Activated naive CD4-positive, alpha-beta T cell treated with anti-CD3 and anti-CD28 coated beads for 36 hours (primary cell): ENCODE measurements around the gene NEK10. TPM values are rescaled to one million over a fixed set of nuclear protein-coding genes. Genes with fewer than 3 reads are reported as not detected.

Source experiments
- CTCF ChIA-PET: fragments of 350-600 bp; sonication (Branson Sonifier 250); formaldehyde crosslinking; loops from one replicate; lab custom pipeline; 2021; ENCODE audit warnings: antibody characterized with exemption; lab: Charles Lee
- DNase-seq: peaks from one replicate; pipeline ENCODE4 v3.0.0-alpha.2; 2020
- H3K27ac Mint-ChIP-seq: one replicate; pipeline ENCODE4 v1.8.0; 2021; ENCODE audit warnings: mild to moderate bottlenecking, mixed read lengths
- H3K27me3 Mint-ChIP-seq: one replicate; pipeline ENCODE4 v1.8.0; 2021; ENCODE audit warnings: low read depth, mixed read lengths
- H3K36me3 Mint-ChIP-seq: one replicate; pipeline ENCODE4 v1.8.0; 2021; ENCODE audit warnings: low read depth, mixed read lengths
- H3K4me1 Mint-ChIP-seq: one replicate; pipeline ENCODE4 v1.8.0; 2021; ENCODE audit warnings: low read depth, mixed read lengths
- H3K4me3 Mint-ChIP-seq: one replicate; pipeline ENCODE4 v1.8.0; 2021; ENCODE audit warnings: mild to moderate bottlenecking, moderate library complexity, mixed read lengths
- H3K9me3 Mint-ChIP-seq: one replicate; pipeline ENCODE4 v1.8.0; 2021; ENCODE audit warnings: mixed read lengths
- intact Hi-C: fragments of 100-400 bp; cut with micrococcal nuclease; formaldehyde crosslinking; loops from one replicate; pipeline ENCODE4 v1.15.1; 2023
- total RNA-seq, 2 experiments: library from RNA; stranded (reverse); gene quantifications; one replicate each; pipeline ENCODE4 v1.2.3, GENCODE V29; 2021

The NEK10 gene
- total RNA-seq, 2 experiments from 2014 or later, result 0.07 to 0.26 TPM

DNA sequence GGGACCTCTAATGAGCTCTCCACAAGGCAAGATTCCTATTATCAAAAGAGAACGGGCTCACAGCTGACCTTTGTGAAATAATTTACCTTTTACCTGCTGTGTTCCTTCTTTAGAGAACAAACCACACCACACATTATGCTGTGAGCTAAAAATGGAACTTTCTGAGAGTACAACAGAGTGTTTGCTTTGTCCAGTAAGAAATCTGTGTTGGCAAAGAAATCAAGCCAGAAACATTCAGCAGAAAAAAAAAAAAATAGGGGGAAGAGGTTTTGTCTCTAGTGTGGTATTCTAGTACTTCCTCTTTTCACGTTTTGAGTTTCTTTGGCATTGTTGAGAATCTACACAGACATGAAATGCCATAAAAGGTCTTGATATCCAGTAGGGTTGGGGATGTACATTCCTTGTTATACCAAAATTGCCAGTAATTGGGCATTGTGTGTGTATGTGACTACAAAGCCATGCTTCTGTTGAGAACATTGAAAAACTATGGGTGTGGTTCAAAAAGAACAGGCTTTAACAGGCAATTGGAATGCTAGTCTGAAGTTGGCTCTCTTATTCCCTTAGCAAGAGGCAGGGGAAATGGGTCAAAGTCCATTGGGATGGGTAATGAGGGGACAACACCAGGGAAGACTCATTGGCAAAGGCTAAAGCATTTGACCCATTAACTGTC is 273.5 kb downstream of the NEK10 start:
- Mint-ChIP-seq H3K27ac (no peak overlapping the region), H3K4me1 (no peaks in the 10 kb centered on the region), H3K27me3 (peaks cover 8% of the 10 kb centered on the region), H3K4me3 (no peak overlapping the region), H3K36me3 (no peaks in the 10 kb centered on the region), H3K9me3 (no peaks in the 10 kb centered on the region)
- intact Hi-C loops, result no loop called here
- CTCF ChIA-PET, result interaction anchor here (0.6 kb wide), 1 partner anchor 585 kb away, joined by 3 read pairs; no protein-coding TSS in a partner anchor
- DNase-seq, result no peak

DNA sequence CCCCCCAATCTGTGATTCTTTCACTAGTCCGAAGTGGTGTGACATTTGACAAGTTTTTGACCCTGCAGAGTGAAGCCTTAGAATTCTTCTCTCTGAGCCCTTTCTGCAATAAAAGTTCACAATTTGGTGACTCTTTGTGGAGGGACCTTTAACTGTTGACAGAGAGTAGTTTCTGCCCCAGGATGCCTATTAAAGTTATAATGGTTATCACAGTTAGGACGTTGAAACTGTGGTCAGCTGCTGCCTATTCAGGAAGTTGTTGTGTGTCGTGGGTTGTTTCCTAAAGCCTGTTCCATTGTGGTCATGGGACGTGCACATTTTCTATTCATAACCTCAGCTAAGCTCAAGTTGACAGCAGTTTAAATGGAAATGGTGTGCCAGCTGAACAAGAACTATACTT is 274.5 kb downstream of the NEK10 start:
- no peak overlapping the region for H3K4me3 Mint-ChIP-seq
- no peak overlapping the region for H3K27ac Mint-ChIP-seq
- H3K4me1 Mint-ChIP-seq, result no peaks in the 10 kb centered on the region
- DNase-seq, result no peak
- intact Hi-C loops, result no loop called here
- no peaks in the 10 kb centered on the region for H3K36me3 Mint-ChIP-seq
- H3K27me3 Mint-ChIP-seq, result peaks cover 8% of the 10 kb centered on the region
- CTCF ChIA-PET, result interaction anchor here (0.7 kb wide), 1 partner anchor 441 kb away, joined by 4 read pairs; no protein-coding TSS in a partner anchor
- H3K9me3 Mint-ChIP-seq, result no peaks in the 10 kb centered on the region

DNA sequence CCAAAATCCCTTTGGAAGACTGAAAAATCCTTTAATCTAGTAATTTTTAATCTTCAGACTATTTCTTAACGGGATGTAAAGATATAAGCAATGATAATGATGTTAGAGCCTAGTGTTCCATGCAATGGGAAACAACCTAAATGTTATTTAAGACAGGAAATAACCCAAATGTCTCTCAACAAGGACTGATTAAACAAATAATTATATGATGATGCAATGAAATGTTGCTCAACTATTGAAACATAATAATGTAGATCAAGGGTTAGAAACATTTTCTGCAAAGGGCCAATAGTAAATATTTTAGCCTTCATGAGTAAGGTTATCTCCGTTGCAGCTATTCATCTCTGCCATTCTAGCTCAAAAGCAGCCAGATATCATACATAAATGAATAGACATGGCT is 275.4 kb downstream of the NEK10 start:
- H3K36me3 Mint-ChIP-seq, result no peaks in the 10 kb centered on the region
- no peak for DNase-seq
- no peak overlapping the region for H3K27ac Mint-ChIP-seq
- intact Hi-C loops, result no loop called here
- CTCF ChIA-PET, result interaction anchor here (0.7 kb wide), 1 partner anchor 440 kb away, joined by 4 read pairs; no protein-coding TSS in a partner anchor
- H3K4me1 Mint-ChIP-seq, result no peaks in the 10 kb centered on the region
- H3K4me3 Mint-ChIP-seq, result no peak overlapping the region
- H3K27me3 Mint-ChIP-seq, result peaks cover 8% of the 10 kb centered on the region
- no peaks in the 10 kb centered on the region for H3K9me3 Mint-ChIP-seq

DNA sequence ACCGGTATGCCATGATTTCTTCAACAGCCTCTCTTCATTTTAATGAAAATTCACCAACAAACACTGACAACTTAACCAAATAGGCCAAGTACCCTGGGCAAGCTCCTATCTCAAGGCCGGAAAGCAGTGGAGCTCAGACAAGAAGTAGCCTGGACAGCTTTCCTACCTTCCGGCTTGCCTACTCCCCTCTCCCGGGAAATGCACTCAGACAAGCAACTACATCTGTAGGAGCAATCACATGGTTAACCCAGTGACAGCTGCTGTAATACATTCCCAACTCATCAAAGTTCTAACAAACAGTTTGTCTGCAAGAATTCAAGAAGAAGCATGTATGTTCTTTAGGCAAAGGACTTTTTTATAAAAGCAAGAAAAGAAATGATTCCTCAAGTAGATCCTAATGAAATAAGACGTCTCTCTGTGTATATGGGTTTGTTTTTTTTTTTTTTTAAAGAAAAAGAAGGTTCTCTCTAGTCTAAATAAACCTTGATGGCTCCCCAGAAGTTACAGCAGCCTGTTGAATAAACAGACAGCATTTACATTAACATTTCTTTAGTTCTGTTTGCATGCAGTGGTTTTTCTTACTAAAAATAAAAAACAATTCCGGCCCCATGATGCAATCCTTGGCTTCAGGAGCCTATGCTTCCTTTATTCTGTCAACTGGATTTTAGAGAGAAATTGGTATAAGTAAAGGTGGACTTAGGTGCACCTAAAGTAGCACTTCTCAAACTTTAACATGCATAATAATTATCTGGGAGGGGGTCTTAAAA is 278.7 kb downstream of the NEK10 start:
- Mint-ChIP-seq H3K27me3 (peaks cover 4% of the 10 kb centered on the region), H3K36me3 (peaks cover 1% of the 10 kb centered on the region), H3K9me3 (no peaks in the 10 kb centered on the region), H3K4me1 (no peaks in the 10 kb centered on the region), H3K27ac (no peak overlapping the region), H3K4me3 (no peak overlapping the region)
- intact Hi-C loops, result no loop called here
- no peak for DNase-seq
- CTCF ChIA-PET, result interaction anchor here (0.7 kb wide), 1 partner anchor 496 kb away, joined by 3 read pairs; no protein-coding TSS in a partner anchor

DNA sequence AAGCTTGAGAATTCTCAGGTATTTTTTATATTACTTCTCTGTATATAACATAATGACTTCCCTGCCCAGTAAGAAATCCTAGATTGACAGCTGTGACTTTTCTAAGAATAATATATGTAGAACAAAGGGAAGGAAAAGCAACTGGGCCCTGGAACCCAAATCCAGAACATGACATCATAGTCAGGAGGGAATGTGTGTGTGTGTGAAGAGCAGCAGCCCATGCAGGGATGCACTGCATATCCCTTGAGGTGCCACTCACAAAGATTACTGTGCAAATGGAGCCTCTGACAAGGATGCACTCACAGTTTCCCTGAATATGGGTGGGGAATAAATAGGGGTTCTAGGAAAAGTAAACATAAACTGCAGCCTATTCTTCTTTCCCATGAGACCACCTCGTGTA is 279.5 kb downstream of the NEK10 start:
- no peak overlapping the region for H3K27ac Mint-ChIP-seq
- H3K4me1 Mint-ChIP-seq, result no peaks in the 10 kb centered on the region
- no peak for DNase-seq
- CTCF ChIA-PET, result no interaction called here
- intact Hi-C loops, result no loop called here
- H3K9me3 Mint-ChIP-seq, result no peaks in the 10 kb centered on the region
- peaks cover 2% of the 10 kb centered on the region for H3K36me3 Mint-ChIP-seq
- H3K4me3 Mint-ChIP-seq, result no peak overlapping the region
- peaks cover 7% of the 10 kb centered on the region for H3K27me3 Mint-ChIP-seq

DNA sequence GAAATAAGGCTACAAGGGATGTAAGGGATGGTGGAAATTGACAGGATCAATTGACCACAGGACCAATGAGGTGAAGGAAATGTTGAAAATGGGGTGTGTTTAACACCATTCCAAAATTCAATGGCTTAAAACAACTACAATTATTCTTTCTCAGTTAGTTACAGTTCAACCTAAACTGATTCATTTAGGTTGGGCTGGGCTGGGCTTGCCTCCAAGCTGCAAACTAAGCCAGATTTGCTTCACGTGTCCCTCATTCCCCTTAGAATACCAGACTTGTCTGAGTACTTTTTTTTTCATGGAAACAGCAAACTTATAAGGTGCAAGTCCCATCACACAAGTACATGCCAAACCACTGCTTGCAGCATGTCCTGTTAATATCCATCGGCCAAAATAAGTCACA is 280.1 kb downstream of the NEK10 start:
- Mint-ChIP-seq H3K36me3 (peaks cover 2% of the 10 kb centered on the region), H3K9me3 (no peaks in the 10 kb centered on the region), H3K4me1 (no peaks in the 10 kb centered on the region), H3K27ac (no peak overlapping the region), H3K27me3 (peaks cover 7% of the 10 kb centered on the region), H3K4me3 (no peak overlapping the region)
- intact Hi-C loops, result no loop called here
- CTCF ChIA-PET, result no interaction called here
- no peak for DNase-seq

DNA sequence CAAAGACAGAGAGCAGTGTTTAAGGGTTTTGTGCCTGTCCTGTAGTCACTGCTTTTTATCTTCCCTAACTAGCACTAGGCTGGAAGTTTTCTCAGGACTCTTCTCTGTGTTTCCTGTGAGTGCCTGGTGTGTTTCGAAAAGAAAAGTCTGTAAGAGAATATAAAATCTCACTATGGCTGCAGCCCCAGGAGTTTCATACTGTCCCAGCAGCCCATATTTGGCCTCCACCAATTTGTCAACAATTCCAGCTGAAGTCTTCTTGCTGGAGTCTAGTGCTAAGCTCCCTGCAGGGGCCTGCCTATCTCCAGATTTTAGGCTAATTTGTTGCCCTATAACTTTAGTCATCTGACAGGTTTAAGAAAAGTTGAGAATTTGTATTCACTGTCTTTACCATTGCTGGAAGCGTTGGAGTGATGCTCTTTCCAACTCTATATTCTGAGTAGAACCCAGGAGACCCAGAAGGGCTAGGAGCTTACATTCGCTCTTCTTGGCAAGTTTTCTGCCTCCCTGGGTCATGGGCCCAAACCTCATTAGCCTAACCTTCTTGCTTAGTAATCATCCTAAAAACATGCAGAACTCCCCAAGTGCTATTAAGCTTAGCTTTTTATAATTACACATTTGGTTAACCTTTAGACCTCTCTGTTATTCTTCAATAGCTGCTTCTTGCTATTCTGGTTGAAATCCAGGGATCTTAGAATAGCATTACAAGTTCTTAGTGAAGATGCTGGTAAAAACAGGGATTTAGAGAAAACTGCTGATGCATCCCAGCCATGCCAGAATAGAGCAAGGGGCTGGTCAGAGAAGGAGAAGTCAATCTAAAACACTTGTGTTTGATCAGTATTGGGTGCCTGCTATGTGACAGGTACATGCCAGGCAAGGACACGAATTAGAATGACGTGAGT is 283.1 kb downstream of the NEK10 start:
- CTCF ChIA-PET, result interaction anchor here (0.6 kb wide), 1 partner anchor 533 kb away, joined by 3 read pairs; no protein-coding TSS in a partner anchor
- H3K4me1 Mint-ChIP-seq, result no peaks in the 10 kb centered on the region
- no peak overlapping the region for H3K4me3 Mint-ChIP-seq
- peaks cover 4% of the 10 kb centered on the region for H3K27me3 Mint-ChIP-seq
- no peaks in the 10 kb centered on the region for H3K9me3 Mint-ChIP-seq
- intact Hi-C loops, result no loop called here
- H3K36me3 Mint-ChIP-seq, result peaks cover 2% of the 10 kb centered on the region
- DNase-seq, result no peak
- no peak overlapping the region for H3K27ac Mint-ChIP-seq

DNA sequence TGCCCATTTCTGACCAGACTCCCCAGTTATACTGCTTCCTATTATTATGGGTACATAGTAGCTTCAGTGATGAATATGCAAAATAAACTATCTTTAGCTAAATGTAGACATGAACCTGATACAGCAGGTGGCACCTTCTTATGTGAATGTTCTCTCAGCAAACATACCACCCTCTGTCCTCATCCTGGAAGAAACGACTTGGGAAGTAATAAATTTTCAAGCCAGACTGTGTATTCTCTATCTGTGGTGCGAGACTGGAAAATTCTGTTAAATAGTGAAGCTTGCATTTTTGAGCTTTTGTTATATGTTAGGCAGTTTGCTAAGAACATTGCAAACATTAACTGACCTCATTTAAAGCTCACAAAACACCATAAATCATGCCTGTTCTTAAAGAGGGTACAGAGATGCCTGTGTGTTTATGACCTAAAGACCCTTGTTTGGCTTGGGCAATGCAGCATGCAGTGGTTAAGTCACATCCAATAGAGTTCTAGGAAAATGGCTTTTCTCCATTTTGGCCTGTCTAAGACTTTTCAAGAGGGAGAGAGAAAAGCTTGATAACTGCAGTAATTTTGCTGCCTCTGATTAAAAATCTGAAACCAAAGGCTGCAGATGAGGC is 287.1 kb downstream of the NEK10 start:
- Mint-ChIP-seq H3K36me3 (peaks cover 2% of the 10 kb centered on the region), H3K27ac (no peak overlapping the region), H3K27me3 (peaks cover 4% of the 10 kb centered on the region), H3K9me3 (no peaks in the 10 kb centered on the region), H3K4me3 (no peak overlapping the region), H3K4me1 (no peaks in the 10 kb centered on the region)
- intact Hi-C loops, result no loop called here
- DNase-seq, result no peak
- CTCF ChIA-PET, result no interaction called here

DNA sequence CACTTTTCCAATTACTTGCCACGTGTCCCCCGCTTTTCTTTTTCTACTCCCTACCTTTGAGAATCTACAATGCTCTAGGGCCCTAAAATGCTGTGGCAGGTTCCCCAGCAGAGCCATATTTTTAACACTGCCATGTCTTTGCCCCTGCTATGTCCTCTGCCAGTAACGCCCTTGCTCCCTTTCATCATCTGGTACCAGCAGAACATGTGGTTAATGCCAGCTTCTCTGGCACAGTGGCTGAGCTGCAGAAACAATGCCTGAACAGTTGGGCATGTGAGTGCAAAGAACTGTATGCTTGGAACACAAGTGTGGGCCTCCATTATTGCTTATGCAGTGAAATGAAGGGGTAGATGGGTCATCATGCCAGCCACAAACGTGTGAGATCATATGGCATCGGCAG is 287.6 kb downstream of the NEK10 start:
- Mint-ChIP-seq H3K4me3 (no peak overlapping the region), H3K27me3 (peaks cover 4% of the 10 kb centered on the region), H3K9me3 (no peaks in the 10 kb centered on the region), H3K27ac (no peak overlapping the region), H3K4me1 (no peaks in the 10 kb centered on the region), H3K36me3 (peaks cover 2% of the 10 kb centered on the region)
- intact Hi-C loops, result no loop called here
- CTCF ChIA-PET, result no interaction called here
- DNase-seq, result no peak

DNA sequence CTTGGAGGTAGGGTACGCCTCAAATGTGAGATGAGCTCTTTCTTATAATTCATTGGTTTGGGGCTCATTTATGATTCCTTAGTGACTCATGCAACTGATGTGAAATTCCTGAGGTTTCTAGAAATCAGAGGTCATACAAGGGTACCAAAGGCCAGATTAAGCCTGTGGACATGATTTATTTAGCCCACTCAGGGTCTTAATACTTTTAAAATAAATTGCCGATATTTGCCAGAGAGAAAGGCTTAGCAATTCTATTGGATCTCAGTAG is 289.0 kb downstream of the NEK10 start:
- Mint-ChIP-seq H3K9me3 (no peaks in the 10 kb centered on the region), H3K27ac (no peak overlapping the region), H3K4me3 (no peak overlapping the region), H3K27me3 (peaks cover 2% of the 10 kb centered on the region), H3K4me1 (no peaks in the 10 kb centered on the region), H3K36me3 (no peaks in the 10 kb centered on the region)
- DNase-seq, result no peak
- CTCF ChIA-PET, result no interaction called here
- intact Hi-C loops, result no loop called here

DNA sequence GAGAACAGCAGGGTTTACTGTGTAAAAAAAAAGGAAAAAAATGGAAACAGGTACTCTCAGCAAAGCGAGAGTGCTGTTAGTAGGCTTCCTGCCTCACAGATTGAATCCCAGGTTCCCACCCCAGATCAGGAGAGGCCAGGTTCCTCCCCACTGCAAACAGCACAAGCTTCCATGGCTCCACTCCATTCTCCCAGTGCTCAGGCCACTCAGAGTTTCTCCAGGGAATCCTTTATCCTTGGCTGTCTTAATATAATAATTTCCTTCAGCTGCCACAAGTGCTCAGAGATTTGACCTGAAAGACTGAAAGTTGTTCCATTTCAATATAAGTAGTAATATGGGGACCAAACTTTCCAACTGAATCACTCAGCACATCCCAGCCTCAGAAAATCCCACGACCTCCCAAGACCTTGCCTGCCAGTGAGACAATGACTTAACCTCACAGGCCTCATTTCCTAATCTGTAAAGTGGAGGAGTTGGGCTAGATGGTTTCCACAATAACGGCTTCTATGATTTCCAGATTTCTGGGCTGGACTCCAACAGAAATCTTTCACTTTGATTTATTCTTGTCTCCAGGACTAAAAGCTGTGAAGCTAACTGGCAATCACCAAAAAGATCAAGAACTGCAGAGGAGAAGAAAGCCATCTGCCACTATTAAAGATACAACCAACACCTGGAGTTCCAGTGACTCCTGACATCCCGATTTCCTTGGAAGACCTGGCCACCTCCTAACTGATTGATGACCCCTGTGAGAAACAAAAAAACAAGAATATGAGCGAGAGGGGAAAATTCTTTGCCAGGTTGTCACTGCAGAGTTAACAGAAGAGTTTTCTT is 289.5 kb downstream of the NEK10 start:
- peaks cover 5% of the 10 kb centered on the region for H3K27me3 Mint-ChIP-seq
- DNase-seq, result no peak
- no peaks in the 10 kb centered on the region for H3K9me3 Mint-ChIP-seq
- no peaks in the 10 kb centered on the region for H3K4me1 Mint-ChIP-seq
- H3K36me3 Mint-ChIP-seq, result no peaks in the 10 kb centered on the region
- H3K27ac Mint-ChIP-seq, result no peak overlapping the region
- no peak overlapping the region for H3K4me3 Mint-ChIP-seq
- CTCF ChIA-PET, result no interaction called here
- intact Hi-C loops, result no loop called here
